Forelimb muscle (tissue), 1 donor: ENCODE results near the gene CDKN2D. TPM values are rescaled to one million over a fixed set of nuclear protein-coding genes. Genes with fewer than 3 reads are reported as not detected.
"Not testable (repeated sequence)": the region's sequence is repeated elsewhere in the genome, so short reads cannot be mapped to it uniquely, and the experiment has no call there.

Source experiments
- DNase-seq: peaks from one replicate; pipeline ENCODE4 v3.0.0-alpha.2; 2013; ENCODE audit warnings: low read depth
- polyA plus RNA-seq: library from polyadenylated mRNA; unstranded; fragments of 120-200 nt; gene quantifications from one replicate; pipeline ENCODE4 v1.2.1, GENCODE V29; 2013; ENCODE audit not compliant: insufficient read length

The CDKN2D gene
- polyA plus RNA-seq, 1 donor: 15.1 TPM

DNA sequence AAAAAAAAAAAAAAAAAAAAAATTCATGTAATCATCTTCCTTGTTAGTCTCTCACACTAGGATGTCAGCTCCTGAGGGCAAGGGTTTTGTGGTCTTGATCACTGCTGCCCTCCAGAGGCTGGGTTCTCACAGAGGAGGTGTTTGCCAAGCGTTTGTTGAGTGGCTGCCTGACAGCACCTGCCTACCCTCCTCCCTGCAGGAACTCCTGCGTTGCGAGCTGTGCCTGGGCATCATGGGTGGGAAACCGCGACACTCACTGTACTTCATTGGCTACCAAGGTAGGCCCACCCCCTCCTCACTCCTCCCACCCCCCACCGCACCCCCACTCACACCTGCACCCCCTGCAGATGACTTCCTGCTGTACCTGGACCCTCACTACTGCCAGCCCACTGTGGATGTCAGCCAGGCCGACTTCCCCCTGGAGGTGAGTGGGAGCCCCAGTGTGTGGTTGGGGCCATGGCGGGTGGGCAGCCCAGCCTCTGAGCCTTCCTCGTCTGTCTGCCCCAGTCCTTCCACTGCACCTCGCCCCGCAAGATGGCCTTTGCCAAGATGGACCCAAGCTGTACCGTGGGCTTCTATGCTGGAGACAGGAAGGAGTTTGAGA lies 17.0 kb downstream of the CDKN2D start:
- DNase-seq: no peak

GRCh38 chr19:10551006-10551405 lies 17.8 kb downstream of the CDKN2D start:
- not testable (repeated sequence) for DNase-seq

DNA sequence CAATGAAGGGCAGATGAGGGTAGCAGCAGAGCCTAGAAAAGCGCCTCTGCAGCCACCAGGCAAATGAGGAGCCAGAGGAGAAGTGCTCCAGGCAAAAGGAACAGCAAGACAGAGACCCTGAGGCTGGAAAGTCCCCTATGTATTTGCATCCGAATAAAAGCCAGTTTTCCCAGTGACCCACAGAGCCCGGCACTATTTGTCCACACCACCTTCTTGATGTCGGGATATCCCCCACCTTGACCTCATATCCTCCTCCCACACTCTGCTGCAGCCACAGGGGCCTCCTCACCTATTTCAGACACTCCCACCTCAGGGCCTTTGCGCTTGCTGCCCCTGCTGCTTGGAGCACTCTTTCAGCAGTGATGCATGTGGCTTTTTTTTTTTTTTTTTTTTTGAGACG lies 18.4 kb downstream of the CDKN2D start:
- no peak for DNase-seq

GRCh38 chr19:10549733-10550132 lies 19.0 kb downstream of the CDKN2D start:
- no peak for DNase-seq

DNA sequence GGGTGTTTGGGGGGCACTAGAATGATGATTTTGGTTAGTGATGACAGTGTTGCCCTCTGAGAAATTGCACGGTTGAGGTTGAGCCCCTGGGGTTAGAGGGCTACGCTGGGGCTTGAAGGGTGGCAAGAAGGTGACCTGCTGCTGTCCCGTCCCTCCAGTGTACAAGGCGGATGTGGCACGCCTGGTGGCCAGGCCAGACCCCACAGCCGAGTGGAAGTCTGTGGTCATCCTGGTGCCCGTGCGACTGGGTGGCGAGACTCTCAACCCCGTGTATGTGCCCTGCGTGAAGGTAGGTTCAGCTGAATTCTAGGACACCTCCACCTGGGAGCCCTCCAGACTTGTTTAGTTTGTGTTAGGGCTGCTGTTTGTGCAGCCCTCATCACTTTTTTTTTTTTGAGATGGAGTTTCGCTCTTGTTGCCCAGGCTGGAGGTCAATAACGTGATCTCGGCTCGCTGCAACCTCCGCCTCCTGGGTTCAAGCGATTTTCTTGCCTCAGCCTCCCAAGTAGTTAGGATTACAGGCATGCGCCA lies 20.0 kb downstream of the CDKN2D start:
- no peak for DNase-seq

GRCh38 chr19:10546817-10547216 lies 22.0 kb downstream of the CDKN2D start:
- no peak for DNase-seq

DNA sequence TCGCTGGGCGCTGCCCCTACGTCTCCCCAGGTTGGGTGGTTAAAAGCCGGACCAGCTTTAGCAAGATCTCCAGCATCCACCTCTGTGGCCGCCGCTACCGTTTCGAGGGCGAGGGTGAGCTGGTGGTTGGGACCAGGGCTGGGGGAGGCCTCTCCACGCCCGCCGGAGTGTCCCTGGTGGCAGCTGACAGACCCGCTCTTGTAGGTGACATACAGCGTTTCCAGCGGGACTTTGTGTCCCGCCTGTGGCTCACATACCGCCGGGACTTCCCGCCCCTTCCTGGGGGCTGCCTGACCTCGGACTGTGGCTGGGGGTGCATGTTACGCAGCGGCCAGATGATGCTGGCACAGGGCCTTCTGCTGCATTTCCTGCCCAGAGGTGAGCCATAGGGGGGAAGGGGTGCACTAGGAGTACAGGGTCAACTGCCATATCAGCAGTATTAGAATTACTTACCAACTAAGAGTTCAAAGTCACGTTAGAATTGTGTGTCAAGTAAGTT lies 24.0 kb downstream of the CDKN2D start:
- no peak for DNase-seq

GRCh38 chr19:10544242-10544752 lies 24.5 kb downstream of the CDKN2D start:
- no peak for DNase-seq

GRCh38 chr19:10543420-10544241 lies 25.1 kb downstream of the CDKN2D start, which contains the start of gene ATG4D:
TSS of gene ATG4D (plus strand) at chr19:10543904. CDS start at chr19:10544091, 187 bp downstream.
- no peak for DNase-seq

DNA sequence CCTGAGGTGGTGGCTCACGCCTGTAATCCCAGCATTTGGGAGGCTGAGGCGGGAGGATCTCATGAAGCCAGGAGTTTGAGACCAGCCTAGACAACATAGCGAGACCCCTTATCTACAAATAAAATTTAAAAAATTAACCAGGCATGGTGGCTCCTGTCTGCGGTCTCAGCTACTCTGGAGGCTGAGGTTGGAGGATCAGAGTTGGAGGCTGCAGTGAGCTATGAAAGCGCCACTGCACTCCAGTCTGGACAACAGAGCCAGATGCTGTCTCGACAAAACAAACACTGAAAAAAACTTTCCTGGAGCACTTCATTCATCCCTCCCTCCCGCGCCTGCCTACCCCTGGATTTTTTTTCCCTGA lies 25.7 kb downstream of the CDKN2D start:
- no peak for DNase-seq

- not testable (repeated sequence) for DNase-seq
These were observed 29.8 kb downstream of the CDKN2D start for GRCh38 chr19:10539016-10539415.

- DNase-seq: no peak
These were observed 30.4 kb downstream of the CDKN2D start for GRCh38 chr19:10538204-10538983.

- DNase-seq: no peak
These were observed 31.1 kb downstream of the CDKN2D start for GRCh38 chr19:10537668-10538067.

DNA sequence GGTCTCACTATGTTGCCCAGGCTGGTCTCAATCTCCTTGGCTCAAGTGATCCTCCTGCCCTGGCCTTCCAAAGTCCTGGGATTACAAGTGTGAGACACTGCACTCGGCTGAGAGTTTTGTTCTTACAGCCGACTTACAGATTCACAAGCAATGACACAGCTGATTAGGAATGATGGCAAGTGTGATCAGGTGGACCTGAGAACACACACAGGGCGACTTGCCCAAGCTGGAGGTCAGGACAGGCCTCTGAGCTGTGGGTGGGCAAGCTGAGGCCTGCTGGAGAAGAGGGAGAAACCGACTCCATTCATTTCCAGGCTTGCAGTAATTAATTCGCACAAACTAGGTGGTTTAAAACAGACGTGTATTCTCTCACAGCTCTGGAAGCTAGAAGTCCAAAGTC lies 33.2 kb downstream of the CDKN2D start:
- DNase-seq: no peak

DNA sequence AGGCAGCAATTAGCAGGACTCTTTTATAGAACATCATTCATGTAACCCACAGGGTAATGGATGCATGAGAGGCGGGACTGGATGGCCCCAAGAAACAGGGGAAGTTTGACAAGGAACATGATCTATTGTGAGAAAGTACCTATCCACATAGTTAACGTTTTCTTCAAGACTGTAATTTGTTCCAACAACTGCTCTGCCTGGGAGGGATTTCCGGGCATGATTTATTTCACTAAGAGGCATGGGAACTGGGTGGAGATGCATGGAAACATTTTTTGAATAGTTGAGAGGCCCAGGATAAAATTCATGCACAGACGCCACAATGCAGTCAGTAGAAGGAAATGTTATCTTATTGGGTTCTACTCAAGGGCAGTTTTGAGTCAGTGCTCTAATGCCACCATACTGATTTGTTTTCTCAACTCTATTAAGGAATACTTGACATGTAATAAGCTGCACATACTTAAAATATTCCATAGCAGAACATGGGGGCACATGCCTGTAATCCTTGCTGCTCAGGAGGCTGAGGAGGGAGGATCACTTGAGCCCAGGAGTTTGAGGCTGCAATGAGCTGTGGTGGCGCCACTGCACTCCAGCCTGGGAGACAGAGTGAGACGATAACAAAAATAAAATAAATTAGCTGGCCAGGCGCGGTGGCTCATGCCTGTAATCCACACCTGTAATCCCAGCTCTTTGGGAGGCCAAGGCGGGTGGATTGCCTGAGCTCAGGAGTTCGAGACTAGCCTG lies 35.0 kb downstream of the CDKN2D start:
- no peak for DNase-seq

DNA sequence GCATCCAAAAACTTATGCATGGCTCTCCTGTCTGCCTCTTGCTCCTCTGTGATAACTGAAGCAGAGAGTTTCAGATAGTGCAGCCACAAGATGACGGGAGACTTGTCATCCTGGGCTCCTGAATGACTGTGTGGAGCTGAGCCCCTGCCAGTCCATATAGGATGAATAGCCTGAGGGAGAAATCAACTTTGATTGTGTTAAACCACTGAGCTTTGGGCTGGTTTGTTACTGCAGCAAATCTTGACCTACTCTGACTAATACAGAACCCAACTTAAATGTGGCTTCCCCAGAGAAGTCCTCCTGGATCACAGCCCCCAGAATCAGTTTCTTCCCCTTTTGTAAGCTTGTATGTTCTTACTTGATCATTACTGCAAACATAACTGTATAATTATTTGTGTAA lies 36.3 kb downstream of the CDKN2D start:
- no peak for DNase-seq

GRCh38 chr19:10526887-10527286 lies 41.9 kb downstream of the CDKN2D start:
- DNase-seq: not testable (repeated sequence)

DNA sequence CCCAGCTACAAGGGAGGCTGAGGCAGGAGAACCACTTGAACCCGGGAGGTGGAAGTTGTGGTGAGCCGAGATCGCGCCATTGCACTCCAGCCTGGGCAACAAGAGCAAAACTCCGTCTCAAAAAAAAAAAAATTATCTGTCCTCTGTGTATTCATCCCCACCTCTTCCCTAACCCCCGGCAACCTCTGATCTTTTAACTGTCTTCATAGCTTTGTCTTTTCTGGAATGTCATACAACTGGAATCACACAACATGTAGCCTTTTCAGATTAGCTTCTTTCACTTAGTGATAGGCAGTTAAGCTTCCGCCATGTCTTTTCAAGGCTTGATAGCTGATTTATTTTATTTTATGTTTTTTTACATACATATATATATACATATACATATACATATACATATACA lies 43.1 kb downstream of the CDKN2D start:
- DNase-seq: no peak

GRCh38 chr19:10523135-10523636 lies 45.6 kb downstream of the CDKN2D start:
- DNase-seq: no peak

GRCh38 chr19:10521461-10522171 lies 47.2 kb downstream of the CDKN2D start:
- no peak for DNase-seq
